Stomach (tissue), 4 donors: ENCODE measurements around the gene CFAP107.

Experiments
- CTCF ChIP-seq, 7 experiments: fragments of 450-650 bp in 4 of 7; fragments of 200-600 bp in 3 of 7; sonication (generic) in 3 of 7; IDR thresholded peaks; one replicate each; pipeline ENCODE4 v1.5.1; 2016 to 2019; ENCODE audit warnings: antibody characterized with exemption in 7 of 7, control low read depth in 2 of 7, mild to moderate bottlenecking in 1 of 7
- EP300 ChIP-seq: sonication (generic); formaldehyde crosslinking; IDR thresholded peaks from one replicate; pipeline ENCODE4 v1.6.1; 2017; ENCODE audit warnings: antibody characterized with exemption
- POLR2A ChIP-seq, 4 donors: fragments of 450-650 bp; IDR thresholded peaks; one replicate each; pipeline ENCODE4 v1.6.1; 2016; ENCODE audit warnings: antibody characterized with exemption in 4 of 4, control low read depth in 2 of 4, mild to moderate bottlenecking in 1 of 4, moderate library complexity in 1 of 4

DNA sequence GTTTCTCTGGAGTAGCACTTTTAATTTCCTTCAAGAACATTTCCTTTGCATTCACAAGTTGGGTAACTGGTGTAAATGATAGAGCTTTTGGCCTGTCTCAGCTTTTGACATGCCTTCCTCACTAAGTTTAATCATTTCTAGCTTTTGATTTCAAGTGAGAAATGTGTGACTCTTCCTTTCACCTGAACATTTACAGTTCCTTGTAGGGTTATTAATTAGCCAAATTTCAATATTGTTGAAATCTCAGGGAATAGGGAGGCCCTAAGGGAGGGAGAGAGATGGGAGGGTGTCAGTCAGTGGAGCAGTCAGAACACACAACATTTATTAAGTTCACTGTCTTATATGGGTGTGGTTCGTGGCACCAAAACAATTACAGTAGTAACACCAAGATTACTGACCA is 15.8 kb upstream of the CFAP107 start:
- TF ChIP-seq POLR2A (IDR thresholded peaks at IDR 0.05) (no peak), CTCF (IDR thresholded peaks at IDR 0.05) (no peak), EP300 (no peak)
